ENCODE measurements around the gene CCDC57.

The CCDC57 gene

DNA sequence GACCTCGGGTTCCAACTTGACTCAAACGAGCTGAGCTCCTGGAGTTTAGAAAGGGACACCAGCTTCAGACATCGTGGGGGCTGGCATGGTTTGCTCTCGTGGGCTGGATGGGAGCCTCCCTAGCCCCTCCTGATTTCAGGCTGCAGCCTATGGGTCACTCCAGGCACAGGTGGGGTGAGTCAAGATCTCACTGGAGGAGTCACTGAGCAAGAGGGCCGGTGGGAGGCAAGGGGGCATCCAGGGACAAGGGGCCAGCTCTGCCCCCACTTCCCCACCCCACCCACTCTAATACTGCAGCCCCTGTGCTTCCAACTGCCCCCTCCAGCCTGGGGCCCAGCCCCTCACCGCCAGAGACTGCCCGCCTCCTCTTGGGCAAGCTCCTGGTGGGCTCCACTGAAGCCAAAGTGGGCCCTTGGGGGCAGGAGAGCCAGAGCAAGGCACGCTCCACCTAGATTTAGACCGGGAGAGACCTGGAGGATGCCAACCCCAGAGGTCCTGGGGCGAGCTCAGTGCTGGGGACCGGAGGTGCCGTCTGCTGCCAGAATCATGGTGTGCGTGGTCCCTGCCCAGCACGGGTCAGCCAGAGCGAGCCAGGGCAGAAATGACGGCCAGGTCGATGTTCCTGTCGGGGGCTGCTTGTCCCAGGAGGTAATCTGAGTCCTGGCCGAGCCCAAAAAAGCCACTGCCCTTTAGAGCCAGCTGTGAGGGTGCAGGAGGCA is 22.6 kb upstream of the CCDC57 start:
- DNase-seq (ENCODE audit: low spot score) = no peak

DNA sequence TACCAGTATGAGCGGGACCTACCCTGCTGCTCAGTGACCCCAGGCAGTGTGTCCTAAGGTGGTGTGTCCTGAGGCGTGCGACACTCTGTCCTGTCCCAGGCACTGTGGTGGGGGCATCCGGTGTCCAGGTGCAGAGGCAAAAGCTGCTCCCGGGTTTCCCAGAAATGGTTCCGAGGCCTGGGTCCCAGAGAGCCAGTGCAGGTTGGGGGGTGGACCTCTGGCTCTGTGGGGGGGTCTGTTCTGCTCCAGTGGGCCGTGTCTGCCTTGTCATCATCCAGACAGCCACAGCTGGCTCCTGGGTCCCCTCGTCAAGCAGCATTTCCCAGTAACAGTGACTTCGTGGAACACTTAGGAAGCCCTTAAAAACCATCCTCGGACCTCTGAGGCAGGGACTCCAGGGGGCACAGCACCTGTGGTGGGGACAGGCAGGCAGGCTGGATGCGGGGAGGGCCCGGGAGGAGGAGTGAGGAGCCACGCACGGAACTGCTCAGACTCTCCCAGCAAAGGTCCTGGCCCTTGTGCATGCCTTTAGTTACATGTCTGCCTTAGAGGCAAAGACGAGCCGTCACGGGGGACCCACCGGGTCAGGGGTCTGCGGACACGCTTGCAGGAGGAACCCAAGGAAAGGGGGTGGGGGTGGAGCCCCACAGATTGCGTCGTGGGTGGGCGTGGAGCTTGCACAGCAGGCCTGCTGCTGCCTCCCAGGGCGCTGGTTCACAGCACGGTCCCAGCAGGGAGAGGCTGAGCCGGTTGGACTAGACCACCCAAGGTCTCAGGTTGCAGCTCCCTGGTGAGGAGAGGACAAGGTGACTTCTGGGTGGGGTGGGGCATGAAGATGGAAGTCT is 21.8 kb upstream of the CCDC57 start:
- no peak for DNase-seq (ENCODE audit: low spot score)

DNA sequence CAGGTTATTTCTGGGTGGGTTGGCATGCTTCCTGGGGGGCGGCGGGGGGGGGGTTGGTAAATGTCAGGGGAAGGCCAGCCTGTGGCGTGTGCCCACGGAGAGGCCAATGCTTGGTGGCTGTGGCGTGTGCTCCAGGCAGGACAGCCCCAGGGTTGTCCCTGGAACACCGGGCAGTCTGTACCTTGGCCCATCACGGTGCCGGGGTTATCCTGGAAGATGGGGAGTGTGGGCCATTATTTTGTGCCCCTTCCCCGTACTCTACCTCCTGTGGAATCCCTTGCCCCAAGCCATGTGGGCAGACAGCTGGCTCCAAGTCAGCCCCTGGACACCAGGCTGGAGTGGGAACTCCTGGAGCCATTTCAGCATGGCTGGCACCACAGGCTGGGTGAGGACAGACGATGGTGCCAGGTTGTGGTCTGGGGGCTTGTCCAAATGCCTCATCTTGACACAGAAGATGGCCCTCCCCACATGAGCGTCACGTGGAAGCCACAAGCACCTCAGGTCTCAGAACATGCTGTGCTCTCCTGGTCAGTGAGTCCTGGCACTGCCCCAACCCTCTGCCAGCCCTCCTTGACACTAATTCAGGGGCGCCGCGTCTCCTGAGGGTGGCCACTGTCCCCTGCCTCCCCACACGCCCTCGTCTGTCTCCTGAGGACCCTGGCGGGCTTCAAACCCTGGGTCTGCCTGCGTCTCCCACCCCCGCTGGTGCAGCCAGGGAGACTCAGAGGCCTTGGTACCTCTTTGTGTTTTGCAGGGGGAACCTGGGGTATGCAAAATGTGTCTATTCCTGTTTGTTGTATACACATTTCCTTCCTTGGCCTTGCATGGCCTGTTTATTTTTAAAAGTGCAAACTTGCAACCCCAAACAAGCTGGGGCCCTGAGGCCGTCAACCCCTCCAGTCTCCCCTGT is 20.5 kb upstream of the CCDC57 start:
- no peak for DNase-seq (ENCODE audit: low spot score)

DNA sequence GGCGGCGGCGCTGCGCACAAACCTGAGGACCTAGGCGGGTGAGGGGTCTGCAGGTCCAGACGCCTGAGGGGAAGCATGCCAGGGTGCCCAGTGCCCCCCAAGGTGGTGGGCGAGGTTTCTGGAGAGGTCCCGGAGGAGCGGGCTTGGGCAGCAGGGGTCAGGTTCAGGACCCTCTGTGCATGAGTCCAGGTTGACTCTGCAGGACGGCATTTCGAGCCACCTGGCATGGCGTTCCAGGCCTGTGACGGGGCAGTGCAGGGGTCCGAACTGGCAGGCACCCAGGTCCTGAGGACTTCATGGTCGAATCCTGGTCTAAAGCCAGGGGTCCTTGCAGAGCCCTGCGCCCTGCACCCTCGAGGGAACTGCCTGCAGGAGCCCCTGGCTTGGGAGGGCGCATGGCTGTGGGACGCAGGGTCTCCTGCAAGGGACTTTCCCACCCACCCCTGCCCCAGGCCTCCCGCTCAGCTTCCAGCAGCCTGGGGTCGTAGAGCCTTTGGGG is 19.7 kb upstream of the CCDC57 start:
- DNase-seq (ENCODE audit: low spot score) = no peak

DNA sequence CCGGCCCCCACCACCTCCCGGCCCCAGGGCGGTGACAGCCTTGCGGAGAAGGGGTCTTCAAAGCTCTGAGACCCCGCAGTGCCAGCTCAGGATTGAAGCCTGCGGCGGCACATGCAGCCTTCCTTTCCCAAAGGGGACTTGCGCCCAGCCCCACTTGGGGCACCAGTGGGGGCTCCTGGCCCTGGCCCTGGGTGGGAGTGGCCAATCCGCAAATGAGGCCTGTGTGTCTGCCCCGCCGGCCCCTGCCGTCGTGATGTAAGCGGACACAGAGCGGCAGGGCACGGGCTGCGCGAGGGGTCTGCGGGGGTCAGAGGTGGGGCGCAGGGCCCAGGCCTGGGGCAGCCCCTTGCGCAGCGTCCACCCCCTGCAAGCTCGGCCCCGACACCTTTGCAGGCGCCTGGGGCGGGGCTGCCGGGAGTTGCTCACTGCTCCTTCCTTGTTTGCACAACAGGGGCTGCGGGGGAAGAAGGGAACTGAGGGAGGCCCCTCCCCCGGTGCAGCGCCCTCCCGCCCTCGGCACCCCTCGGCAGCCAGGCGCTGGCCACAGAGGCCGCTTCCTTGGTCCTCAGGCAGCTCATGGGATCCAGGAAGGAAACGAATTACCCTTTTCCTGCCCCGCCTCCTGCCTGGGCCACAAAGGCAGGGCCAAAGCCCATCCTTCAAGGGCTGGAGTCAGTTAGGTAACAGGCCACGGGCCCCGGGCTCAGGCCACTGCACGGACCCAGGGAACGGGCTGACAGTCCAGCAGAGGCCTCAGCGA is 19.1 kb upstream of the CCDC57 start:
- DNase-seq (ENCODE audit: low spot score) = peak; percentile 73

DNA sequence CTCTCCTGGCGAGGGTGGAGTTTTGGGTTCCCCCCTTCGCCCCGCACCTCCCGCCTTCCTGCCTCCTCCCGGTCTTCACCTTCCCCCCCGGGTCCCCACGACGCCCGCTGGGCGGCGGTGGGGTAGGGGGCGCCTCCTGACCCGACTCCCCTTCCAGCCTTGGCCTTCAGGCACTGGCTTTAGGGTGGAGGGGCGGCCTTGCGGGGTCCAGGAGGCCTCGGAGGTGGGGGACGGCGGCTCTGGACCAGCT is 18.6 kb upstream of the CCDC57 start:
- DNase-seq (ENCODE audit: low spot score) = no peak

DNA sequence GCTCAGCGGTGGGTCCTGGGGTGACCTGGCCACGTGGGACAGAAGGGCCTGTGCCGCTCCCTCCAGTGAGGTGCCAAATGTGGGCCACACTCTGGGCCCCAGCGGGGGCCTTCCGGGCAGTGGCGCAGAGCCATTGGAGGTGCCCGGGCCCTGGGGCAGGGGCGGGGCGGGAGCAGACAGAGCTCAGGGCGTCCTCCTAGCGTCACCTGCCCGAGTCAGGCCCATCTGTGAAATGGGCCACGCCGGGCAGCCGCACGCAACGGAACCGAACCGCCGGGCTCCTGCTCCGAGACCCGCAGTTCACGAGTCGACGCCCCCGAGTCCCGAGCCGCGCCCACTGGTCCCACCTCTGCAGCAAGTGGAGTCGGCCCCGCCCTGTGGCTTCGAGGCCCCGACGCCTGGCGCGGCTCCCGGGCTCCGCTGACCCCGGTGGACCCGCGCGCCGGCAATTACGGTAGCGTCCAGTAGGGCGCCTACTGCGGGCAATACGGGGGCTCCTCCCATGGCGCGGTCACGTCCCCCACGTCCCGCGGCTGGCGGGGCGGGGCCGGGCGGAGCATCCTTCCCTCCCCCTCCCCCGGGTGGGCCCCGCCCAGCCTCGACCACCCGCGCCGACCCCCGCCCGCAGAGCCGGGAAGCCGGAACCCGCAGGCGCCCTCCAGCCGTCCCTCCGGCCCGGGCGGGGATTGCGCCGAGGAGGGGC is 18.1 kb upstream of the CCDC57 start:
- peak; percentile 59 for DNase-seq (ENCODE audit: low spot score)

DNA sequence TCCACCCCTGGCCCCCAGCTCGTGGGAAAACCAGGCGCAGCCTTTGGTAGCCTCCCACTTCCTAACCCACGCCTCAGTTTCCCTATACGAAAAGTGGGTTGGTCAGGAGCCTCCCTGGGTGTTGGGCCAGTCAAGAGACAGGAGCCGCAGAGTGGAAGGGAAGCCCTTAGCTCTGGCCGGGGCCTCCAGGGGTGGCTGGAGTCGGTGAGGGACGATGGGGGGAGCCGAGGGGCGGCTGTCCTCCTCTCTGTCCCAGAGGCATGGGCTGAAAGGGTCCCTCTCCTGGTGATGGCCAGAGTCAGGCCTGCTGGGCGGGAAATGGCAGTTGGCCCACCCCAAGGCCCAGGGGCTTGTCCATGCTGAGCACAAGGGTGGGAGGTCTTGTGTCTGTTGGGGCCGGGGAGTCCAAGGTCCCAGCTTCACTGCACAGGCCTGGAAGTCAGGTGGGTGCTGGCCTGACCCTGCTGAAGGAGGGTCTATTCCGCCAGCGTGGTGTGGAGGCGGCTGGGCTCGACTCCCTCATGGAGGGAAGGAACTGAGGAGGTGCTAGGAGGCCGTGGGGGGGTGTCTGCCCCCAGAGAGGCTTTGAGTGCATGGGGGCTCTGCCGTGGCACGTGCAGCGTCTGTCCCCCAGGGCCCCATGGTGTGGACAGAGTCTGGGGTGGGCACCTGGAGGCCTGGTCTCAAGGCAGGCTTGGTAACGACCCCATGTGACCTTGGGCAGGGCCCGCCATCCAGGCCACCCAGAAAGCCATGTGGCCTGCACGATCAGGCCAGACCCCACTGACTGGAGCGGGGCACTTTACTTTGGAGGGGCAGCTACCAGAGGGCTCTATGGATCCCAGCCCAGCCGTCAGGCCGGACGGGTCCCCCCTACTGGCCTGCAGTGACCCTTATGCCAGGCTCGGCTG is 17.3 kb upstream of the CCDC57 start:
- no peak for DNase-seq (ENCODE audit: low spot score)

DNA sequence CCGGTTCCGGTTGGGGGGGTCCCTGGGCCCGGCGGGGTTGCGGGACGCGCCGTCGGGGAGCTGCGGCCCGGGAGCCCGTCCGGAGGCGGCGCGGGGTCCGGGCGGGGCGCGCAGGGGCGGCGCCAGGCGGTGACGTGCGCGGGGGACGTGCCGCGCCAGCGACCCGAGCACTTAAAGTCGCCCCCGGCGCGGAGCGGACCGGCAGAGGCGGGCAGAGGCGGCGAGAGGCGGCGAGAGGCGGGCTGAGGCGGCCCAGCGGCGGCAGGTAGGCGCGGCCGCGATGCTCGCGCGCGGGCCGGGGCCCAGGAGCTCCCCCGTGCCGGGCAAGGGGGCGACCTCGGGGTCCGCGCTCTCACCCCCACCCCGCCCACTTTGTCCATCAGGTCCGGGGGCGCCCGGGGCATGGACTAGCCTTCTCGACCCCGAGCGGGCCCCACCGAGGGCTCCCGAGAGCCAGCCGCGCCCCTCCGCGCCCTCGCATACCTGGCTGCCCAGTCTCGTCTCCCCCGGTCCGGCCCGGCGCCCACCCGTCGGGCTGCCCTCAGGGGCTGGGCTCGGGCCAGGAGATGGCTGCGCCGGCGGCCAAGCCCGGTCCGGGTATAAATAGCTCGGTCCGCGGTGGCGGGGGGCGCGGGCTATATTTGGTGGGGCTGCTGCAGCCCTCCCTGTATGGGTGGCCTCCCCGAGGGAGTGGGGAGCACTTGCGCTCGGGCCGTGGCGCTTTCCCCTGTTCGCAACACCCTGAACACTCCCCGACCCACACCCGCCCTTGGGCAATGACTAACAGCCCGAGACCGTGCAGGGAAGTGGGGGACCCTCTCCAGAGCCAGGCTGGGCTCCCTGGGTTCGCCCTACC is 16.4 kb upstream of the CCDC57 start, which contains the start of gene SLC16A3:
Gene SLC16A3 (plus strand): TSS at position 201 of the 856 bp plus-strand sequence. CDS start 6,967 bp downstream, outside the sequence.
- DNase-seq (ENCODE audit: low spot score) = peak; percentile 54

DNA sequence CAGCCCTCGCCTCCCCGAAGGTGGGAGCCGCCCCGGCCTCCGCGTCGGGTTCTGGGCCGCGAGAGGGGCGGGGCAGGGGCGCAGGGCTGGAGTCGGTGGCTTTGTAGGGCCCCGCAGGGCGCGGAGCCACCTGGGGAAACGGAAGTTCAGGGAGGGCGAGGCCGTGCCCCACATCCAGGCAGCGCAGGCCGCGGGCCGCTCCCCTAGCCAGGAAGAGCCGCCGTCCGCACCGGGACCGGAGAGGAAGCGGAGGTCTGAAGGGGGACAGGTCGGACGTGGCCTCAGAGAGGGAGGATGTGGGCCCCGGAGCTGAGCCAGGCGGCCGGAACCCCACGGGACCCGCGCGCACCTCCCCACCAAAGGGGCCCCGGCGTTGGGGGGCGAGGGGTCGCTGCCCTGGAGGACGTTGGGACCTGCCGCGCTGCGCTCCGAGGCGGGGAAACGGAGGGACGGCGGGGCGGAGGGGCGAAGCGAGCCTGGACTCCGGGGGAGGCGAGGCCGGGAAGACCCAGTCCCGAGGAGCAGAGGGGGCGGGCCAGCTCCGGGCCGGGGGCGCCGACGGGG is 15.7 kb upstream of the CCDC57 start:
- no peak for DNase-seq (ENCODE audit: low spot score)

DNA sequence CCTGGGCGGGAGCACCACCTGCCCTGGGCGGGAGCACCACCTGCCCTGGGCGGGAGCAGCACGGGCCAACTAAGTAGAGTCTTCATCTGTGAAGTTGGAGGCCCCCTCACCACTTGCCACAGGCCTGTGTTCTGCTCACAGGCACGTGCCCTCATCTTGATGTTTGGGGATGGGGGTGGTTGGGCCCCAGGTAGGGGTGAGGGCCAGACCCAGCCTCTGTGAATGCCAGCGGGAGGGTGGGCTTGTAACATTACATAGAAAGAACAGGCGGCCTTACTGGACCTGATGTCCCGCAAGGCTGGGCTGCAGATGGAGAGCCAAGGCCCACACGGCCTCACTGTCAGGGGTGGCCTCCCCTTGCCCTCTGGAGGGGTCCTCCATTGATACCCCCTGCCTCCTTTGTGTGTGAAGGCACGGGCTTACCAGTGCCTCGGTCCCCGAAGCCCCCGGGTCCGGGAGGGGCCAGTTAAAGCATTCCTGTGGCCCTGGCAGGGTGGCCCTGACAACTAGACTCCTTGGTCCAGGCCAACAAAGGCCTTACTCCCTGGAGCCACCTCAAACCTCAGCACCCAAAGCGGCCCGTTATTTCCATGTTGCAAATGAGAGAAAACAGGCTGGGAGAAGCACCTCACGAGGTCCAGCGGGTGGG is 15.1 kb upstream of the CCDC57 start:
- no peak for DNase-seq (ENCODE audit: low spot score)

DNA sequence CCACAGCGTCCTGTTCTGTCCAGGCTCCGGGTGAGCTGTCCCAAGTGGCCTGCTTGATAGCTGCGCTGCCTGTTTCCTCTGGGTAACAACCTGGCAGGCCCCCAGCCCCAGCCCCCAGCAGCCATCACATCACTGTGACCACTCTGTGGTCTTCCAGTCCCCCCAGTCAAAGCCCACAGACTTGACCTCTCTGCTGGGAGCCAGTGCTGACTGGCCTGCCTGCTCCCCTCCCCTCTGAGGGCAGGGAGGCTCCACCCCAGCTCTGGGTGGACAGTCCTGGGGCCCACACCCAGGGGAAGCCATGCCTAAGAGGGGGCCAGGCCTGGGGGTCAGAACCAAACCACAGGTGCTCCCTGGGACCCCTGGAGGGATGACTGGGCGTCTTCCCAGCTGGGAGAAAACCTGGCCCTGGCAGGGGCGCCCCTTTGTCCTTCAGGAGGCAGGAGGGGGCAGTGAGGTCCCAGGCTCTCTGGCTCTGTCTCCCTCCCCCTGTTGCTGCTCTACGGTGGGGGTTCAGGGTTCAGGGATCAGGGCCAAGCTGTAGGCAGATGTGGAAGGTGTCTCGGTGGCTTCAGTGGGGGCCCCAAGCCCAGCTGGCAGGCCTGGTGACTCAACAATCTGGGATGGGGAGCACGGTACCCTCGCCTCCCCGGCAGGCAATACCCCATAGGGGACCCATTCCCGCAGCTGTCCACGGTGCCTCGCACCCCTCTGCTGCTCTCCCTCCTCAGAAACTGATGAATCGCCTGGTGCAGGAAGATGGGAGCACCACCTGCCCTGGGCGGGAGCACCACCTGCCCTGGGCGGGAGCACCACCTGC is 14.4 kb upstream of the CCDC57 start:
- DNase-seq (ENCODE audit: low spot score) = no peak

DNA sequence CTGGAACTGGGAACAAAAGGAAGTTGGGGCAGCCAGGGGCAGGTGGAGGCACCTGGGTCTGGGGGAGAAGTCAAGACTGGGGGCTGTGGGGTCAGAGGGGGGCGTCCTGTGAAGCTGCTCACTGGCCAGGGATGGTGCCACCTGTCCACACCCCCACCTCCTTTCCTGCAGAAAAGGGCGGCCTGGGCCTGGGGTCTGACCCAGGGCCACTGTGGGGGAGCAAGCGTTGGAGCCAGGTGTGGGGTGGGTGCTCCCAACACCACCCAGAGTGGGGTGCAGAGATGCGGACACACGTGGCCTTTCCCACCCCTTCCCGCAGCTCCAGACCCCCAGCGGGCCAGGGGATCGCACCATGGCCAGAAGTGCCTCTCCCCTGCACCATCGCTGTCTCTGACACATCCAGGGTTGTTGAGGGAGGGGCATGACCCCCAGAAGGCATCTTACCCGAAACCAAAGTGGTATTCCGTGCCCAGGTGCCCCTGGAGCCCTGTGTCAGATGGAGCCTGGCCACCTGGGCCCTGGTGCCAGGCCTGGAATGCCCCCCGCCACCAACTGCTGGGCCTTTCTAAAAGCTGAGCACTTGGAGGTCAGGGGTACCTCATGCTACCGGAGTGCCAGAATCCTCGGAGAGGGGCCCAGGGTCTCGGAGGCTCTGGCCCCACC is 13.6 kb upstream of the CCDC57 start:
- DNase-seq (ENCODE audit: low spot score) = no peak

DNA sequence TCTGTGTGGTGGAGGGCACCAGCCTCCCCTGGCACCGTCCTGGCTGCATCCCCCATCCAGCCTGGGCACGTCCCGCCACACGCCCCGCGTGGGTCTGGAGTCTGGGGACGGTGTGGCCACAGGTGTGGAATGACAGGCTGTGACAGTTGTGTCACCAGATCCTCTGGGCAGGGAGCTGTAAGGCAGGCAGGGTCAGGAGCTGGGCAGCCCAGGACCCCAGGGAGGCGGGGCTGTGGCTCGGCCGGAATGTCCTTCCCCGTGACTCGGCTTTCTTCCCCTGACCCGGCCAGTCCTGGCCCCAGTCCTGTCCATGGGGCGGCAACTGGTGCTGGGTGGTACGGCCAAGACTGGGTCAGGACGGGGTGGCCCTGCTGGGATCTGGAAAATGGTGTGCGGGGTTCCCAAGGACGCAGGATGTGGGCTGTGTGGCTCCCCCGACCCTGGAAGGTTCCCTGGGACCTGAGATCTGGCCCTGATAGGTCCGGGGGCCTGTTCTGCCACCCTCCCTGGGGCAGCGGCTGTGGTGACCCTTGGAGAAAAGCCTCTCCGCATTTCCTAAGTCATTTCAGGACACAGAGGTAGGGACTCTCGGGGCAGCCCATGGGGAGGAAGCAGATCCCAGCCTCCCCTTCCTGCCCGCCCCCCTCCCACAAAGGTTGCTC is 12.9 kb upstream of the CCDC57 start:
- no peak for DNase-seq (ENCODE audit: low spot score)

DNA sequence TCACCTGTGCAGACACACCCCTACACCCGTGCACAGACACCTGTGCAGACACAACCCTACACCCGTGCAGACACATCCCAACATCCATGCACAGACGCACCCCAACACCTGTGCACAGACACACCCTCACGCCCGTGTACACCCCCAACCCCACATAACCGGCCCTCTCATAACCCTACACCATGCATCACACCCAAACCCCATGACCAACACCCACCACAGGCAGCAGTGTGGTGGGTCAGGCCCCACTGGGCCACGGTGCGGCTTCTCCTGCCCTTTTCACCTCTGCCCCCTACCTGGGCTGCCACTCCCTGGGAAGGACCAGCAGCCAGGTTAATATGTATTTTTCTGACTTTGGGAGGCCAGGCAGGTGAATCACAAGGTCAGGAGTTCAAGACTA is 12.0 kb upstream of the CCDC57 start:
- DNase-seq (ENCODE audit: low spot score) = no peak

DNA sequence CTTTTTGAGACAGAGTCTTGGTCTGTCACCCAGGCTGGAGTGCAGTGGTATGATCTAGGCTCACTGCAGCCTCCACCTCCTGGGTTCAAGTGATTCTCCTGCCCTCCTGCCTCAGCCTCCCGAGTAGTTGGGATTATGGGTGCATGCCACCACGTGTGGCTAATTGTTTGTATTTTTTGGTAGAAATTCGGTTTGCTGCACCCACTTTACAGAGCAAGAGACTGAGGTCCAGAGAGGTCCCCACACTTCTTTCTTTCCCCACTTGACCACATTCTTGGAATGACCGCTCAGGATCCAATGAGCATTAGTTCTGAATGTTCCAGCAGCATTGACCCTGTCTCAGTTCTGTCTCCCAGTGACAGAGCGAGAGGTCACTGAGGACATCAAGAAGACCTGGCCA is 10.9 kb upstream of the CCDC57 start:
- DNase-seq (ENCODE audit: low spot score) = no peak
